Measurements from ENCODE around the gene SPRED1.
A peak's percentile ranks its signal among the peaks of the same experiment; 100 is the strongest.
"Not testable (repeated sequence)": the region's sequence is repeated elsewhere in the genome, so short reads cannot be mapped to it uniquely, and the experiment has no call there.

The SPRED1 gene

DNA sequence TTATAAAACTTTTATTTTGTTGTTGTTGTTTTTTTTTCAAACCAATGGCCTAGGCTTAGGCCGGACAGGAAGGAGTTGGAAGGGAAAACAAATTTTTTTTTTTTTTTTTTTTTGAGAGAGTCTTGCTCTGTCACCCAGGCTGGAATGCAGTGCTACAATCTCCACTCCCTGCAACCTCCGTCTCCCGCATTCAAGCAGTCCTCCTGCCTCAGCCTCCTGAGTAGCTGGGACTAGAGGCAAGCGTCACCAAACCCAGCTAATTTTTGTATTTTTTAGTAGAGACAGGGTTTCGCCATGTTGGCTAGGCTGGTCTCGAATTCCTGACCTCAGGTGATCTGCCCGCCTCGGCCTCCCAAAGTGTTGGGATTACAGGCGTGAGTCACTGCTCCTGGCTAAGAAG, 15.6 kb upstream of the SPRED1 start:
- not testable (repeated sequence) for DNase-seq (ENCODE audit: low read depth)

DNA sequence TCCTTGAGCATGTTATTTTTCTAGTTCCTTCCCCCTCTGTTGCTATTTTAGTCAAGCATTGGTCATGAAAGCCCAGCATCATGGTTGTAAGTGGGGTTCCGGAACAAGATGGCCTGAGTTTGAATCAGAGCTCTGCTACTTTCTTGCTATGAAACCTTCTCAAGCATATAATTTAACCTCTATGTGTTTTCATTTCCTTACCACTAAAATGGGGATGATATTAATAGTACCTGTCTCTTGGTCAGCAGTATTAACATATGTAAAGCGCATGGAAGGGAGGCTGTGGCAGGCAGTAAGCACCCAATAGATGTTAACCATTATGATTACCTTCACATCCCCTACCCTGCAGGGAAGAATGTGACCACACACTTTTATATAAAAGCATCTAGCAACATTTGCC, 14.3 kb upstream of the SPRED1 start:
- no peak for DNase-seq (ENCODE audit: low read depth)

DNA sequence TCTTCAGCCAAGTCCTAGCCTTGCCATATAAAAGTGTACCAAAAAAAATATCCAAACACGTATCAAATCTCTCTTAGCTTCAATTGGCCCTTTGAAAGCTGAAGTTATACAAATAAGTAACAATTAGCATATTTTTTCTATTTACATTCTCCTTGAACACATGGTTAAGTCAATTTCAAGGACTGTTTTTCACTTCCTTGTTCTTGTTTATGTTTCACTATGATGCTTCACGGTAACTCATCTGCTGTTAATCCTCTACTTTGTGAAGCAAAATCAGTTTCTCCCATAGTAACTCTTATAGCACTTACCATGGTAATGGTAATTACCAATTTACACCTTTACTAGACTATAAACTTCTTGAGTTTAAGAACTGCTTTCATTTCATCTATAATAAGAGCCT, 10.6 kb upstream of the SPRED1 start:
- DNase-seq (ENCODE audit: low read depth), result no peak

DNA sequence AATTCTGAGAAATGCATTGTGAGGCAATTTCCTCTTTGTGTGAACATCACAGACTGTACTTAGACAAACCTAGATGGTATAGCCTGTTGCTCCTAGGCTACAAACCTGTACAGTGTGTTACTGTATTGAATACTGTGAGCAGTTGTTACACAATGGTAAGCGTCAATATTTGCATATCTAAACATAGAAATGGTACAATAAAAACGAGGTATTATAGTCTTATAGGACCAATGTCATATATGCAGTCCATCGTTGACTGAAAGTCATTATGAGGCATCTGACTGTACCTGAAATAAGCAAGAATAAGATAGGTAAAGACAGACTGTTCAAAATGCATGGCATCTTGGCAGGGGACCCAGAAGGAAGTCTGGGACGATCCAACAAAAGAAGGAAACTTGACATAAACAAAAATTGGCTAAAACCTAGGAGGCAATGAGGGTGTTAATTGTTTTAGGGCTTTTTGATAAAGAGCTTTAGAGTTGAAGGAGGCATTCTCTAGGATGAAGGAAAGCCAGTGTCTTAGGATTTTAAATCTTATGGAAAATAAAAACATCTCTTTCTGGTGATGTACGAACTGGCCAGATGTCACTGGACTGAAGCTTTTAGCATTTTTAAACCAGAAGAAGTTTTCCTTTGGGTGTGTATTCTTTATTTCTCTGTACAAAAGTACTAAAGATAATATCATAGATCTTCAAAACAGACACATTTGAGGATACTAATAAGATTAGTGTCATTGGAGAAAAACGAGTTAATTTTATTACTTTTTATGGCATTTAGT, 9.2 kb upstream of the SPRED1 start:
- DNase-seq (ENCODE audit: low read depth), result no peak

DNA sequence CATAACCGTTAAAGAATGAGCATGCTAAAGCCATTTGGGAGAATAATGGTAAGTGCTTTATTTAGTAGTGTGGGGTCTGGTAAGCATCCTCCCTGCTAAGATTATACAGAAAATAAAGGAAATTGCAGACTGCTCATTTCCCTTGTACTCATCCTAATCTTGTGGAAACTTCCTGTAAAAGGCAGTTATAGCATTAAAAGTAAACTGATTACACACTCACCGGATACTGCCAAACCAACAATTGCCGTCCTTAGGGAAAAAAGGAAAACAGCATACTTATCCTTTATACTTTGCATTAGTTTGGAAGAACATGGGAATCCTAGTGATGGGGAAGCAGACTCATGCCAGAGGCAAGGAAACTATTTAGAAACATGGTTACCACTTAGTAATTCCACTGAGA, 5.3 kb upstream of the SPRED1 start:
- peak; percentile 49 for DNase-seq (ENCODE audit: low read depth)

DNA sequence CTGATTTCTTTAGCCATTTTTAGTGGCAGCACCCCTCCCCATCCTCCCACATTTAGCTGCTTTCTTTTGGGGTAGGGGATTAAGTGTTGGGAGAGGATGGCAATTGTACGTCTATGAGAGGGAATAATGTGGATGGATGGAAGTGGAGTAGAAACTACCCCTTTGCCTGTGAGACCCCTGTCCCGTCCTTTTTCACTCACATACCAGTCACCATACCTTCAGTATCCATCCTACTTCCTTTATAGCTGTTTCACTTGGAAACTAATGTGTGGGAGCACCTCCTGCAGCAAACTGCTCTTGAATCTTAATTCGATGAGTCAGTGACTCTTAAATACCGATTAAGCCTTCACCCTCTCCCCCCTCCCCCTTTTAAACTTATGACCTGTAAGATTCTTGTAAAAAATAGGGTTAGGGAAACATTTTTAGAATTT, 730 bp downstream of the SPRED1 start:
- peak; percentile 88 for DNase-seq (ENCODE audit: low read depth)

DNA sequence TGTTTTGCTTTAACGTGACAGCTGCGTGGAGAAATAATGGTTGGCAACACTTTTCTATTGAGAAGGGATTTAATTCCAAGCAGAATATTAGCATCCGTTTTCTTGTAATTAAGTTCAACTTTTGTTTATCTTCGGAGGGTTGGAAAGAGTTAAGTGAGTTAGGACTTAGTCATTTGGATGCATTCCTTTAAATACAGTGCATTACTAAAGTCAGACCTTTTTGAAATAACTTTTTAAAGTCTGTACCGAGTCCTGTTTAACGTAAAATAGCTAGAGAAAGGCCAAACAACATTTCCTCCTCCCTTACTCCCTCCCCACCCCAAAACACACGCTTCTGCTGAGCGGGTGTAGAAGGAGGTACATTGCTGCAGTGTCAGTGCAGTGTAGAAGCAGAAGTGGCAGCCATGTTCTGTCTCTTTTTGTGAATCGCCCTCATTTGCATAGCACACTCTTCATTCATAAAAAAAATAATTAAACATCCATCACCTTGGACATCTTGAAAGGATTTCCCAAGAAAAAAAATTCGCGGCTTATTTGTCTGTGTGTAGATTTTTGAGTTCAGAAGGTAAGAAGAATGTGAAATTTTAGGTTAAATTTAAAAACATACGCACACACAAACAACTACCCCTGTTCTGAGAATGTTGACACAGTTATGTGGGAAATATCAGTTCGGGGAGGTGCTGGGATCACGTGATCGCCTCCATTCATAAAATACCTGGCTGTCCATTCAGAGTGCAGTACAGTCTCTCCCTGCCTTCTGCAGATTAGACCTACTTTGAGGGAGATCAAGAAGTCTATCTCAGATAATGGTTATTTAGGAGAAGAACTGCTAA, 1.6 kb downstream of the SPRED1 start:
- DNase-seq (ENCODE audit: low read depth), result peak; percentile 74

DNA sequence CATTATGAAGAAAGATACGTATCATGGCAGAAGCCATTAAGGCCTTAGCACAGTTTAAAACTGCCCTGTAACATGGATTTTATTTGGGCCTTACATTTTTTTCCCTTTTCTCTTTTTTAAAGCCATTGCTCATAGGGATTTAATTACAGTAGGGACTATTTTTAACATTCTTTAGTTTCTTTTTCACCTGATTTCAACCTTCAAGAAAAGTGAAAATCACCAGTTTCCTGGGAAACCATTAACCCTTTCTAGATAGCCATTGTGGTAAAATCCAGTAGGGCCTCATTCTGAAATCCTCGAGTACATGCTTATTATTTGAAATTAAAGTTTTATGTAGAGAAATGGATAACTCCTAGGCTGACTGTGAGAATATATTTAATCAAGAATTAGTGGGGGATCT, 3.1 kb downstream of the SPRED1 start:
- DNase-seq (ENCODE audit: low read depth), result no peak

DNA sequence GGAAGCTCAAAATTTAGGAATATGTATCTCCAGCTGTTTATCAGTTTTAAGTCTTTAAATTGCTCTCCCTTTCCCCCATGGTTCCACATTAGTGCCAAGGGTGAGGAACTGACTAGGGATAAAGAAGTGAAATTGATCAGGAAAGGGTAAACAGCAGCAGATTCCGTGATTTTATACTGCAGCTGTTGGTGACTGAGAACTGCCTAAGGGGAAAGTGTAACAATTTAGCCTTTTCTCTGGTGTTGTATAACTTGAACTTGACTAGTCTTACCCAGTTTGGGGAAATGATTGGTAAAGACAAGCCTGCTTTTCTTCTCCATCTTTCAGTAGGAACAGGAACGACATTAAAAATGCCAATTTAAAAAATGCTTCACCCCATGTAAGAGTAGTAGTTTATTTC, 5.0 kb downstream of the SPRED1 start:
- no peak for DNase-seq (ENCODE audit: low read depth)

DNA sequence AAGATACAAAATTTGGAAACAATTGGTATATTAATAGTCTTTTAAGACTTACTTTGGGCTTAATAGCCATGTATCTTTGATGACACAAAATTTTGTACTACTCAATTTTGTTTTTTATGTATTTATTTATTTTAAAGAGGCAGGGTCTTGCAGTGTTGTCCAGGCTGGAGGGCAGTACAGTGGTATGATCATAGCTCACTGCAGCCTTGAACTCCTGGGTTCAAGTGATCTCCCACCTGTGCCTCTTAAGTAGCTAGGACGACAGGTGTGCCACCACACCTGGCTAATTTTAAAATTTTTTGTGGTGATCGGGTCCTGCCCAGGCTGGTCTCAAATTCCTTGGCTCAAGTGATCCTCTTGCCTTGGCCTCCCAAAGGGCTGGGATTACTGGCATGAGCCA, 6.5 kb downstream of the SPRED1 start:
- no peak for DNase-seq (ENCODE audit: low read depth)

DNA sequence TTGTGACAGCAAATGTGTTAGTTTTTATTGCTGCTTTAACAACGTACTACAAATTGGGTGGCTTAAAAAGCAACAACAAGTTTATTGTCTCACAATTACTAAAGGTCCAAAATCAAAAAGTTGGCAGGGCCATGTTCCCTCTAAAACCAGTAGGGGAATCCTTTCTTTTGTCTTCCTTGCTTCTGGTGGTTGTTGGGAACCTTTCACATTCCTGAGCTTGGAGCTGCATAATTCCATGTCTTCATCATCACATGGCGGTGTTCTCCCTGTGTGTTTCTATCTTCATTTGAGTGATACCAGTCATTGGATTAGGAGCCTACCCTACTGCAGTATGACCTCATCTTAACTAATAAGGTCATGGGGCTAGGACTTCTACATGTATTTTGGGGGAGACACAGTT, 7.4 kb downstream of the SPRED1 start:
- peak; percentile 32 for DNase-seq (ENCODE audit: low read depth)

DNA sequence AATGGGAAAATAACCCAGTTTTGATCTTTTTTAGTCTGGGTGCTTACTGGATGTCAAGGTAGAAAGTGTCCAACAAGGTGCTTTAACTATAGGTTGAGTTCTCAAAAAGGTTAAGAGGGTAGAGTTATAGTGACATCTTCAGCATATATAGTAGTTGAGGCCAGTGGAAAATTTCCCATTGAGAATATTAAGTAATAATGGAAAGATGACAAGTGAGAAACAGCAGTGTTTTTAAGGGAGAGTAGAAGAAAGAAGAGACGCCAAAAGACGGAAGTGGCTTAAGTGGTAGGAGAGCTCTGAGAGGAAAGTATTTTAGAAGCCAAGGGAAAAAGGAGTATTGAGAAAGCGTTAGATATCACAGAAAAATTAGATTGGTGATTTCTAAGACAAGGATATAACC, 10.6 kb downstream of the SPRED1 start:
- no peak for DNase-seq (ENCODE audit: low read depth)

DNA sequence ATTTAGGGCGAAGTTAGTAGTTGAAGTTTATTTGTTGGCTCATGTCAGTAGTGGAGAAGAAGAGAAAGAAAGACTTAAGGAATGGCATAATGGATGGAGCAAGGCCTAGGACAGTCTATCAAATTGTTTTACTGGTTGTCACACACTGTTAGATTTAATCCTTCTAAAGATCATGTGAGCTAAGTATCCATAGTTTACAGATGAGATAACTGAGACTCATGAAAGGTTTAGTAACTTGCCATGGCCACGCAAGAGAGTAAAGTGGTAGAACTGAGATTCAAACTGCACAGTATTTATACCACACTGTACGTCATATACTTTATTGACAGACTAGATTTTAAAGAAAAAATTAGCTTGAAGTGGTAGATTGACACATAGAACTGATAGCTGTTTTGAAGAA, 11.4 kb downstream of the SPRED1 start:
- DNase-seq (ENCODE audit: low read depth), result peak; percentile 72

DNA sequence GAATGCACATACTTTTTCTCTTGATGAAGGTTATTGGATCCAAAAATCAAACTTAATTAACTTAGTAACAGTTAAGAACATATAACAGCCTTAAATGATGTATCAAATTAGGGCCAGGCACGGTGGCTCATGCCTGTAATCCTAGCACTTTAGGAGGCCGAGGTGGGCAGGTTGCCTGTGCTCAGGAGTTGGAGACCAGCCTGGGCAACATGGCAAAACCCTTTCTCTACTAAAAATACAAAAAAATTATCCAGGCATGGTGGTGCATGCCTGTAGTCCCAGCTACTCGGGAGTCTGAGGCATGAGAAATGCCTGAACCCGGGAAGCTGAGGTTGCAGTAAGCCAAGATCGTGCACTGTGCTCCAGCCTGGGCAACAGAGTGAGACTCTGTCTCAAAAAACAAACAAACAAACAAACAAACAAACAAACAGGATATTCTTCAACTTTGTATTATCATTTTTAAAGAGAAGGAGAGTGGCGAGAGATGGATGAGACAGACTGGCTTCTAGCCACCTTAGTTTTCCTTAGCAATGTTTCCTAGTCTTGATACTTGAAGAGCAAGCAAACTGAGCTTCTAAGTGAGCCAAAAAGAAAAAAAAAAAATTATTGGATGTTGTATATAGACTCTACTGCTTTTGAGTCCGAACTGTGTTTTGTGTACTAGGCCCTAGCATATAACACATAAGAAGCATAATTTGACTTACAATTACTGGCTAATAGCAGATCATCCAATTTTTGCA, 13.8 kb downstream of the SPRED1 start:
- peak; percentile 31 for DNase-seq (ENCODE audit: low read depth)

DNA sequence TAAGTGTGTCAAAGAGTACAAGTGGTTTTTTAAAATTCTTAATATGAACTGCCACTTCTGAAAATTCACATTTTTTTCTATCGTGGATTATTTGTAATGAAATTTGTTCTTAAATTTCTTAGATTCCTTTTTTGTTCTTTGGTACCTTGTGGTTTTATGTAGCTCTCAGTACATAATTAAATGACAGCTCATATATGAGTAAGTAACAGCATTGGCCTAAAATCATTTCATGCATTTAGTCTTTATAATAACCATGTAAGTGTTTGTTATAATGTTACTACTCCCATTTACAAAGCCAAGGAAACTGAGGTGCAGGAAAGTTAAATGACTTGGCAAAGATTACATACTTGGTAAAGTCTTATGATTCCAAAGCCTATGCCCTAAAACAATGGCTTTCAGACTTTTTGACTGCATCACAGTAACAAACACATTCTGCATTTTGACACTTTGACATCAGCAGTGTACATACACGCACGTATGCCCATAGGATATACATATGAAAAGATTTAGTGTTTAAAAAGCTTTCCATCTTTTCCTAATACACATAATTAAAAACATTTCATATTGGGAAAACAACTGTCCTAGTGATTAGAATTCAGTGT, 14.9 kb downstream of the SPRED1 start:
- DNase-seq (ENCODE audit: low read depth), result peak; percentile 62

DNA sequence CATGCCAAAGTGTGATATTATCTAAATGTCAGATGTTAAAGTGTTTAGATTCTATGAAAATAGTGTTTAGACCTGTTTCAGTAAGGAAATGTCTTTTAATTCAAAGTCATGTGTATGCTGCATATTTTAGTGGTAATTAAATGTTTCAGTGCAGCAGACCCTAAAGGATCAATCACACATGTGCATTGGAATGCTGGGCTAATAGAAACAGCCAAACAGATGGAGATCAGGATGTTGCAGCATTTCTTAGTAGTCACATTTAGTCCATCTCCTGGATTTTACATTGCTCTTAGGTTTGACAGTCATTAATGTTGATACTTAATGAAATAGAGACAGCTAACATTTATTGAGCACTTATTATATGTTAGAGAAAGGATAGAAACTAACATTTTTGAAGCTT, 18.5 kb downstream of the SPRED1 start:
- no peak for DNase-seq (ENCODE audit: low read depth)

DNA sequence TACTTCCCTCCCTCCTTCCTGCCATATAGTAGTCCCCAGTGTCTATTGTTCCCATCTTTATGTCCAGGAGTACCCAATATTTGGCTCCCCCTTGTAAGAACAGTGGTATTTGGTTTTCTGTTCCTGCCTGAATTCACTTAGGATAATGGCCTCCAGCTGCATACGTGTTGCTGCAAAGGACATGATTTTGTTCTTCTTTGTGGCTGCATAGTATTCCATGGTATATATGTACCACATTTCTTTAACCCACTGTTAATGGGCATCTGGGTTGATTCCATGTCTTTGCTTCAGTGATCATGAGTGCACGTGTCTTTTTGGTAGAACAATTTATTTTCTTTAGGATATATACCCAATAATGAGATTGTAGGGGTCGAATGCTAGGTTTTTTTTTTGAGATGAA, 19.3 kb downstream of the SPRED1 start:
- no peak for DNase-seq (ENCODE audit: low read depth)

DNA sequence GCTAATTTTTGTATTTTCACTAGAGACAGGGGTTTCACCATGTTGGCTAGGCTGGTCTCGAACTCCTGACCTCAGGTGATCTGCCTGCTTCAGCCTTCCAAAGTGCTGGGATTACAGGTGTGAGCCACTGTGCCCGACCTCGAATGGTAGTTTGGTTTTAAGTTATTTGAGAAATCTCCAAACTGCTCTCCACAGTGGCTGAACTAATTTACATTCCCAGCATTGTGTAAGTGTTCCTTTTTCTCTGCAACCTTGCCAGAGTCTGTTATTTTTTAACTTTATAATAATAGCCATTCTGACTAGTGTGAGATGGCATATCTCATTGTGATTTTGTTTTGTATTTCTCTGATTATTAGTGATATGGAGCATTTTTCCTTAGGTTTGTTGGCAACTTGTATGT, 19.8 kb downstream of the SPRED1 start:
- DNase-seq (ENCODE audit: low read depth), result not testable (repeated sequence)

DNA sequence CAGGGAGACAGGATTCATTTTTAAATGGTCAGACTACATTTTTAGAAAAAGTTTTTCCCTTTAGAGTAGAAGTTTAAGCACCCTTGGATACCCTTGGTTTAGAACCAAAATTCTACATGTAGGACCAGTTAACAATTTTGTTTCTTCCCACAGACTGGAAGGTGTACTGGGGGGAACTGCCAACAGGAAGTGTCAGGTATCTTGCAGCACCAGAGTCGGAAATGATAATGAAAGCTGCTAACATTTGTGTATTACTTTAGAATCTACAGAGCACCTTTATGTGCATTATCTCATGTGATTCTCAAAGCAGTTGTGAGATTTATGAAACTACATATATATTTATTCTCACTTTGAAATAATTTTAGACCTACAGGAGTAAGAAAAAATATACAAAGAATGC, 21.5 kb downstream of the SPRED1 start:
- no peak for DNase-seq (ENCODE audit: low read depth)

DNA sequence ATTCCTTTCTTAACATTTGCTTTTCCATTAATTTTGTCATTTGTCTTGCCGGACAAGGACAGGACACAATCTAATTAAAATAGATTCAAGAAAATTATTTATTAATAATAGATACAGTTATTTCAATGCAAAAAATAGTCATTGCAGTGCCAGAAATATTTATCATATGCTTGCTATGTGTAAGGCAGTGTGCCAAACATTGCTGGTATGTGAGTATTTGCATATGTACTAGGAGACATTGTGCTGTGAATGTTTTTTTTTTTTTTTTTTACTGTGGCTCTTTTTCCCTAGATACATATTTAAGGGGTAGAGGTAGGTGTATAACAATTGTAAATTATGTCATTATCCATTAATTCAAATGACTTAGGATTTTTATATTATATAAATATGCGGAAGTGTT, 23.3 kb downstream of the SPRED1 start:
- peak; percentile 65 for DNase-seq (ENCODE audit: low read depth)

DNA sequence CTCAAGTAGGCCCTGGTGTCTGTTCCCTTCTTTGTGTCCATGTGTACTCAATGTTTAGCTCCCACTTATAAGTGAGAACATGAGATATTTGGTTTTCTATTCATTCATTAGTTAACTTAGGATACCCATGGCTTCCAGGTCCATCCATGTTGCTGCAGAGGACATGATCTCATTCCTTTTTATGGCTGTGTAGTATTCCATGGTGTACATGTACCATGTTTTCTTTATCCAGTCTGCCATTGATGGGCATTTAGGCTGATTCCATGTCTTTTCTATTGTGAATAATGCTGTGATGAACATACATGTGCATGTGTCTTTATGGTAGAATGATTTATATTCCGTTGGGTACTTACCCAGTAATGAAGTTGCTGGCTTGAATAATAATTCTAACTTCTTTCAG, 24.6 kb downstream of the SPRED1 start:
- DNase-seq (ENCODE audit: low read depth), result not testable (repeated sequence)

DNA sequence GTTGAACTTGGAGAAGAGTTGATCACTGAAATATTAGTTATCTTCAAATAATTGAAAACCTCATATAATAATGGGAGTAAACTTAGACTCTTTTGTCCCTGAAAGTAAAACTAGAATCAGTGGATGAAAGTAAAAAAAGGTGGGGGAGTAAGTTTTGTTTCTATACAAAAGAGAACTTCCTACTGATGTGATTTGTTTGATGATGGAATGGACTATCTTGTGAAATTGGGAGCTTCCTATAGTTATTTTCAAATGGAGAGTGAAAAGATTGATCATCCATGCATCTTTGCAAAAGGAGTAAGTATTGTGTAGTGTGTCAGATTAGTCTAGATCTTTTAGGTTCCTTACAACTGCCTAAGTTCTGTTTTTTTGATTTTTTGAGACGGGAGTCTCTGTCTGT, 28.4 kb downstream of the SPRED1 start:
- no peak for DNase-seq (ENCODE audit: low read depth)
